A673 (cell line): ENCODE measurements around the gene SERPINI2. TPM values are rescaled to one million over a fixed set of nuclear protein-coding genes. Genes with fewer than 3 reads are reported as not detected.
A peak's percentile ranks its signal among the peaks of the same experiment; 100 is the strongest.

Experiments
- BruUV-seq: library from RNA; stranded (reverse); fragments of 400-500 nt; replicated peaks from 2 replicates; lab custom pipeline; 2021; lab: Mats Ljungman, UMichigan
- CTCF ChIA-PET: fragments of 300-600 bp; sonication (Branson Sonifier 250); formaldehyde crosslinking; loops from one replicate; lab custom pipeline; 2022; ENCODE audit warnings: antibody characterized with exemption; lab: Charles Lee
- POLR2A ChIA-PET: fragments of 300-600 bp; sonication (Branson Sonifier 250); formaldehyde crosslinking; loops from one replicate; lab custom pipeline; 2022; ENCODE audit warnings: antibody characterized with exemption; ENCODE audit not compliant: low non-redundant PET; lab: Charles Lee
- DNase-seq: peaks from one replicate; pipeline ENCODE4 v3.0.0-alpha.2; 2015; ENCODE audit warnings: low spot score
- H3K27ac ChIP-seq: fragments of 200-600 bp; sonication (generic); 2 replicates; pipeline ENCODE4 v1.5.1; 2016; ENCODE audit warnings: mixed run types, low read depth, mild to moderate bottlenecking, mixed read lengths, antibody characterized with exemption, low read length; ENCODE audit not compliant: poor library complexity, severe bottlenecking
- H3K27me3 ChIP-seq: fragments of 200-600 bp; sonication (generic); replicated peaks from 2 replicates; pipeline ENCODE4 v1.6.1; 2017; ENCODE audit warnings: mixed run types, low read depth, mild to moderate bottlenecking, mixed read lengths, antibody characterized with exemption, low read length; ENCODE audit not compliant: insufficient read depth, poor library complexity
- H3K36me3 ChIP-seq: fragments of 200-600 bp; sonication (generic); 2 replicates; pipeline ENCODE4 v1.6.1; 2016; ENCODE audit warnings: mixed run types, mild to moderate bottlenecking, mixed read lengths, antibody characterized with exemption, low read length; ENCODE audit not compliant: insufficient read depth, poor library complexity, severe bottlenecking
- H3K4me1 ChIP-seq: fragments of 200-600 bp; sonication (generic); 2 replicates; pipeline ENCODE4 v1.6.1; 2017; ENCODE audit warnings: mixed run types, mild to moderate bottlenecking, mixed read lengths, antibody characterized with exemption, low read length; ENCODE audit not compliant: insufficient read depth, poor library complexity, severe bottlenecking
- H3K4me3 ChIP-seq: fragments of 200-600 bp; sonication (generic); 2 replicates; pipeline ENCODE4 v1.5.1; 2016; ENCODE audit warnings: low read depth, mixed run types, mild to moderate bottlenecking, mixed read lengths, low read length; ENCODE audit not compliant: poor library complexity, severe bottlenecking
- H3K9me3 ChIP-seq: fragments of 200-600 bp; sonication (generic); 2 replicates; pipeline ENCODE4 v1.6.1; 2016; ENCODE audit warnings: mixed run types, low read depth, mild to moderate bottlenecking, mixed read lengths, antibody characterized with exemption, low read length; ENCODE audit not compliant: poor library complexity, severe bottlenecking
- EZH2 ChIP-seq: fragments of 200-600 bp; sonication (generic); IDR thresholded peaks from 2 replicates; pipeline ENCODE4 v1.6.1; 2017; ENCODE audit warnings: borderline replicate concordance, low read depth, mild to moderate bottlenecking, mixed read lengths, antibody characterized with exemption, low read length; ENCODE audit not compliant: poor library complexity, severe bottlenecking
- intact Hi-C: fragments of 100-400 bp; cut with micrococcal nuclease; formaldehyde crosslinking; loops from one replicate; pipeline ENCODE4 v1.10.0; 2022; ENCODE audit not compliant: unreplicated experiment
- total RNA-seq: library from RNA; stranded (reverse); gene quantifications from 2 replicates; pipeline ENCODE4 v1.2.3, GENCODE V29; 2021
- TF ChIP-seq, protein P1 (sequence below): fragments of 300-800, 200-600 bp; sonication (generic); conservative IDR thresholded peaks from 2 replicates; pipeline ENCODE4 v1.5.1; 2017; ENCODE audit warnings: low read depth, mild to moderate bottlenecking, antibody characterized with exemption, low read length, moderate library complexity, mixed read lengths

The SERPINI2 gene
- total RNA-seq, 1 experiment from 2014 or later = not detected

GRCh38 chr3:167406876-167407492 is 66.9 kb downstream of the SERPINI2 start:
- no peaks in the 10 kb centered on the region for H3K9me3 ChIP-seq
- ChIA-PET CTCF (no interaction called here), POLR2A (no interaction called here)
- TF ChIP-seq, protein P1, sequence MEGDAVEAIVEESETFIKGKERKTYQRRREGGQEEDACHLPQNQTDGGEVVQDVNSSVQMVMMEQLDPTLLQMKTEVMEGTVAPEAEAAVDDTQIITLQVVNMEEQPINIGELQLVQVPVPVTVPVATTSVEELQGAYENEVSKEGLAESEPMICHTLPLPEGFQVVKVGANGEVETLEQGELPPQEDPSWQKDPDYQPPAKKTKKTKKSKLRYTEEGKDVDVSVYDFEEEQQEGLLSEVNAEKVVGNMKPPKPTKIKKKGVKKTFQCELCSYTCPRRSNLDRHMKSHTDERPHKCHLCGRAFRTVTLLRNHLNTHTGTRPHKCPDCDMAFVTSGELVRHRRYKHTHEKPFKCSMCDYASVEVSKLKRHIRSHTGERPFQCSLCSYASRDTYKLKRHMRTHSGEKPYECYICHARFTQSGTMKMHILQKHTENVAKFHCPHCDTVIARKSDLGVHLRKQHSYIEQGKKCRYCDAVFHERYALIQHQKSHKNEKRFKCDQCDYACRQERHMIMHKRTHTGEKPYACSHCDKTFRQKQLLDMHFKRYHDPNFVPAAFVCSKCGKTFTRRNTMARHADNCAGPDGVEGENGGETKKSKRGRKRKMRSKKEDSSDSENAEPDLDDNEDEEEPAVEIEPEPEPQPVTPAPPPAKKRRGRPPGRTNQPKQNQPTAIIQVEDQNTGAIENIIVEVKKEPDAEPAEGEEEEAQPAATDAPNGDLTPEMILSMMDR = peak; percentile 65
- no peak for TF ChIP-seq EZH2
- no peak overlapping the region for H3K4me3 ChIP-seq
- H3K27me3 ChIP-seq = no peaks in the 10 kb centered on the region
- intact Hi-C loops = loop anchor here (5.0 kb wide), 4 partner anchors 275 to 635 kb away; no protein-coding TSS in a partner anchor
- no peaks in the 10 kb centered on the region for H3K36me3 ChIP-seq
- peak; percentile 64 for DNase-seq
- no TSS peak for BruUV-seq
- no peak overlapping the region for H3K27ac ChIP-seq
- H3K4me1 ChIP-seq = no peaks in the 10 kb centered on the region

GRCh38 chr3:167397826-167398225 is 76.0 kb downstream of the SERPINI2 start:
- intact Hi-C loops = no loop called here
- no peak for TF ChIP-seq EZH2
- TF ChIP-seq, protein P1 = no peak
- Histone ChIP-seq H3K4me3 (no peak overlapping the region), H3K27ac (no peak overlapping the region), H3K9me3 (no peaks in the 10 kb centered on the region), H3K4me1 (no peaks in the 10 kb centered on the region), H3K36me3 (no peaks in the 10 kb centered on the region), H3K27me3 (no peaks in the 10 kb centered on the region)
- BruUV-seq = no TSS peak
- ChIA-PET POLR2A (no interaction called here), CTCF (no interaction called here)
- DNase-seq = no peak

- H3K27me3 ChIP-seq = no peaks in the 10 kb centered on the region
- H3K36me3 ChIP-seq = no peaks in the 10 kb centered on the region
- no peak overlapping the region for H3K4me3 ChIP-seq
- no peaks in the 10 kb centered on the region for H3K4me1 ChIP-seq
- TF ChIP-seq, protein P1 = no peak
- TF ChIP-seq EZH2 = no peak
- H3K27ac ChIP-seq = no peak overlapping the region
- POLR2A ChIA-PET = no interaction called here
- DNase-seq = no peak
- CTCF ChIA-PET = no interaction called here
- BruUV-seq = no TSS peak
- no peaks in the 10 kb centered on the region for H3K9me3 ChIP-seq
- intact Hi-C loops = no loop called here
These were observed 77.8 kb downstream of the SERPINI2 start for GRCh38 chr3:167396075-167396474.
